Small intestine (tissue), 7 donors: Measurements from ENCODE around the gene SPDYC. TPM values are rescaled to one million over a fixed set of nuclear protein-coding genes. Genes with fewer than 3 reads are reported as not detected.
"Not testable (repeated sequence)": the region's sequence is repeated elsewhere in the genome, so short reads cannot be mapped to it uniquely, and the experiment has no call there.

Experiments
- DNase-seq, 2 donors: peaks; one replicate each; pipeline versions ENCODE4 v3.0.0 to v3.0.0-alpha.2; 2013
- FAIRE-seq: peaks from 2 replicates; lab custom pipeline; 2012; peaks lifted over from hg19 to GRCh38; lab: Jason Lieb, UNC
- H3K27ac ChIP-seq, 3 donors: one replicate each; pipeline ENCODE4 v1.5.1; 2013; ENCODE audit warnings: low read length in 2 of 3, mild to moderate bottlenecking in 2 of 3, control low read depth in 1 of 3, inconsistent platforms in 1 of 3, low read depth in 1 of 3, moderate library complexity in 1 of 3
- H3K27me3 ChIP-seq, 3 donors: one replicate each; pipeline ENCODE4 v1.6.1; 2013; ENCODE audit warnings: low read length in 3 of 3, inconsistent platforms in 1 of 3; ENCODE audit not compliant: control insufficient read depth in 3 of 3, insufficient read depth in 3 of 3
- H3K36me3 ChIP-seq, 3 donors: one replicate each; pipeline ENCODE4 v1.6.1; 2013; ENCODE audit warnings: low read length in 3 of 3, inconsistent platforms in 1 of 3, low read depth in 1 of 3, mild to moderate bottlenecking in 1 of 3, moderate library complexity in 1 of 3; ENCODE audit not compliant: control insufficient read depth in 3 of 3, insufficient read depth in 2 of 3
- H3K4me1 ChIP-seq, 3 donors: one replicate each; pipeline ENCODE4 v1.6.1; 2013; ENCODE audit warnings: low read length in 2 of 3, inconsistent platforms in 1 of 3, low read depth in 1 of 3, mild to moderate bottlenecking in 1 of 3, moderate library complexity in 1 of 3; ENCODE audit not compliant: control insufficient read depth in 3 of 3, insufficient read depth in 2 of 3
- H3K4me3 ChIP-seq, 3 donors: one replicate each; pipeline ENCODE4 v1.5.1; 2013; ENCODE audit warnings: low read length in 3 of 3, control low read depth in 1 of 3, inconsistent platforms in 1 of 3, low read depth in 1 of 3, mild to moderate bottlenecking in 1 of 3, moderate library complexity in 1 of 3
- H3K9me3 ChIP-seq, 2 donors: one replicate each; pipeline ENCODE4 v1.6.1; 2013; ENCODE audit warnings: low read depth in 1 of 2, low read length in 1 of 2; ENCODE audit not compliant: control insufficient read depth in 2 of 2, insufficient read depth in 1 of 2
- WGBS, 3 donors: extraction: QIAGEN DNeasy Blood & Tissue Kit; methylation state at CpG; one replicate each; pipeline ENCODE4 v1.1.7; 2013; 5-methylcytosine and 5-hydroxymethylcytosine counted together
- polyA plus RNA-seq, 4 donors: library from polyadenylated mRNA; stranded (reverse) in 3 of 4; unstranded in 1 of 4; fragments of 200-250 nt in 3 of 4; fragments of 120-200 nt in 1 of 4; gene quantifications; one replicate each; pipeline versions ENCODE4 v1.2.1 to v1.2.3, GENCODE V29; 2013
- donor health status: healthy with polysubstance abuse.
- donor health status: control.
- donor health status: control.
- donor health status: Bipolar disorder and iron deficiency.
- donor health status: healthy.

Gene SPDYC
- polyA plus RNA-seq, 4 donors = 0.13 TPM; not detected in 3

DNA sequence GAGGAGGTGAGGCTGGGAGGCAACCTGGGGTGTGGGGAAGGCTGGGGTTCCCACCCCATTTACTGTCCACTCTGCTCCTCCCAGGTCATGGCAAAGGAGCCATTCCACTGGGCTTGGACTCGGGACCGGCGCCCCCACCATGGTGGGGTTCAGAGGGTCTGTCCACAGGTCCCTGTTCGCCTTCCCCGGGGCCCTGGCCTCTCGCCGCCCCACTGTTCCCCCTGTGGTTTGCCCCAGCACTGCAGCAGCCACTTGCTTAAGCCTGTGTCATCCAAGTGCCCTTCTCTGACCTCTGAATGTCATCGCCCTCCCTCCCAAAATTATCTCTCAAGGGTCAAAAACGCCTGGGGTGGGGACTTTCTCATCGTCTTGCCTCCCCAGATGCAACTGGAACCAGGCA lies 2.6 kb downstream of the SPDYC start:
- no peak for DNase-seq
- Histone ChIP-seq H3K36me3 (no peaks in the 10 kb centered on the region), H3K4me1 (no peaks in the 10 kb centered on the region), H3K9me3 (no peaks in the 10 kb centered on the region), H3K27me3 (no peaks in the 10 kb centered on the region), H3K4me3 (no peak overlapping the region), H3K27ac (no peak overlapping the region)
- no peak for FAIRE-seq
- 77 to 86% (median 85%) methylated on average over 10 of the region's 10 CpGs for WGBS, 3 donors

GRCh38 chr11:65174571-65175010 lies 4.6 kb downstream of the SPDYC start:
- DNase-seq, FAIRE-seq, H3K27ac ChIP-seq, H3K4me1 ChIP-seq, H3K27me3 ChIP-seq, H3K9me3 ChIP-seq, H3K36me3 ChIP-seq, H3K4me3 ChIP-seq: not testable (repeated sequence)
- WGBS, 3 donors = 57 to 74% (median 58%) methylated on average over 2 of the region's 2 CpGs

- no peaks in the 10 kb centered on the region for H3K9me3 ChIP-seq
- 0 to 1% (median 1%) methylated on average over 34 to 60 of the region's 60 CpGs for WGBS, 3 donors
- DNase-seq (peak; percentile 70 to 82), FAIRE-seq (no peak)
- peak overlapping the region; percentile 71 to 94 (median 87) for H3K4me3 ChIP-seq
- H3K4me1 ChIP-seq = peaks cover 0 to 23% (median 7%) of the 10 kb centered on the region in 3 donors
- peaks cover 0 to 28% (median 3%) of the 10 kb centered on the region in 3 donors for H3K36me3 ChIP-seq
- no peaks in the 10 kb centered on the region for H3K27me3 ChIP-seq
- H3K27ac ChIP-seq = peak overlapping the region; percentile 31 to 88 (median 87)
Measured at GRCh38 chr11:65180877-65181568, 11.0 kb downstream of the SPDYC start.

GRCh38 chr11:65181569-65182257 lies 11.7 kb downstream of the SPDYC start, which contains the start of gene CAPN1:
Gene CAPN1 (plus strand): TSS chr11:65181928. CDS start chr11:65182702, 774 bp downstream.
- Histone ChIP-seq H3K27me3 (no peaks in the 10 kb centered on the region), H3K4me1 (peaks cover 0 to 23% (median 7%) of the 10 kb centered on the region in 3 donors), H3K36me3 (peaks cover 0 to 35% (median 4%) of the 10 kb centered on the region in 3 donors), H3K9me3 (no peaks in the 10 kb centered on the region), H3K4me3 (peak within 1 kb of the TSS; percentile 71 to 94 (median 87)), H3K27ac (peak within 1 kb of the TSS; percentile 87 to 94 (median 93))
- 1% methylated on average over 25 to 43 of the region's 43 CpGs for WGBS, 3 donors
- DNase-seq (peak; percentile 88 to 98), FAIRE-seq (no peak)

- Histone ChIP-seq H3K27me3 (no peaks in the 10 kb centered on the region), H3K36me3 (peaks cover 0 to 43% (median 6%) of the 10 kb centered on the region in 3 donors), H3K9me3 (no peaks in the 10 kb centered on the region), H3K4me1 (peaks cover 0 to 23% (median 7%) of the 10 kb centered on the region in 3 donors), H3K27ac (peak overlapping the region; percentile 86 to 94 (median 93)), H3K4me3 (peak overlapping the region; percentile 71 to 94 (median 87))
- peak; percentile 64 to 81 for DNase-seq
- FAIRE-seq = no peak
- 15 to 34% (median 29%) methylated on average over 21 to 23 of the region's 23 CpGs for WGBS, 3 donors
Measured at GRCh38 chr11:65182258-65183170, 12.5 kb downstream of the SPDYC start.

GRCh38 chr11:65183201-65183891 lies 13.3 kb downstream of the SPDYC start:
- H3K9me3 ChIP-seq = no peaks in the 10 kb centered on the region
- H3K27ac ChIP-seq = peak overlapping the region in 2 of 3 donors; percentile 93 to 94
- H3K4me1 ChIP-seq = peaks cover 0 to 23% (median 7%) of the 10 kb centered on the region in 3 donors
- peaks cover 3 to 51% (median 6%) of the 10 kb centered on the region in 3 donors for H3K36me3 ChIP-seq
- 23 to 67% (median 51%) methylated on average over 19 of the region's 19 CpGs for WGBS, 3 donors
- H3K27me3 ChIP-seq = no peaks in the 10 kb centered on the region
- FAIRE-seq (no peak), DNase-seq (peak; percentile 49 to 64)
- H3K4me3 ChIP-seq = peak overlapping the region in 2 of 3 donors; percentile 71 to 94

GRCh38 chr11:65184146-65184545 lies 14.1 kb downstream of the SPDYC start:
- no peak for DNase-seq
- 87 to 89% (median 89%) methylated on average over 22 of the region's 22 CpGs for WGBS, 3 donors
- no peak for FAIRE-seq
- peak overlapping the region in 1 of 3 donors; percentile 62 for H3K27ac ChIP-seq
- peaks cover 0 to 23% (median 7%) of the 10 kb centered on the region in 3 donors for H3K4me1 ChIP-seq
- no peak overlapping the region for H3K4me3 ChIP-seq
- H3K27me3 ChIP-seq = no peaks in the 10 kb centered on the region
- peaks cover 6 to 59% (median 9%) of the 10 kb centered on the region in 3 donors for H3K36me3 ChIP-seq
- H3K9me3 ChIP-seq = no peaks in the 10 kb centered on the region
